AML-193 (cell line): ENCODE results near the gene IGFBP1.

Experiments used
- DNase-seq, 2 experiments: peaks; one replicate each; lab custom pipeline; 2025; lab: John Stamatoyannopoulos, UW

IGFBP1 gene

GRCh38 chr7:45881280-45881758, 7.0 kb upstream of the IGFBP1 start:
- DNase-seq: no peak

GRCh38 chr7:45881759-45882464, 6.4 kb upstream of the IGFBP1 start:
- no peak for DNase-seq

GRCh38 chr7:45882465-45882810, 5.8 kb upstream of the IGFBP1 start:
- no peak for DNase-seq

GRCh38 chr7:45884136-45884535, 4.2 kb upstream of the IGFBP1 start:
- DNase-seq: no peak

- no peak for DNase-seq
These were observed 2.9 kb upstream of the IGFBP1 start for GRCh38 chr7:45885264-45885882.

- DNase-seq: no peak
These were observed 1.2 kb upstream of the IGFBP1 start for GRCh38 chr7:45886931-45887667.

- DNase-seq: no peak
These were observed 692 bp downstream of the IGFBP1 start for GRCh38 chr7:45888993-45889366.

GRCh38 chr7:45889367-45890067, 1.2 kb downstream of the IGFBP1 start:
- no peak for DNase-seq

- DNase-seq: no peak
These were observed 2.0 kb downstream of the IGFBP1 start for GRCh38 chr7:45890125-45890901.

GRCh38 chr7:45890902-45891461, 2.7 kb downstream of the IGFBP1 start:
- DNase-seq: peak; percentile 2 to 9

GRCh38 chr7:45891462-45892402, 3.4 kb downstream of the IGFBP1 start:
- no peak for DNase-seq

- DNase-seq: no peak
These were observed 4.2 kb downstream of the IGFBP1 start for GRCh38 chr7:45892407-45893035.

GRCh38 chr7:45893374-45893995, 5.2 kb downstream of the IGFBP1 start:
- no peak for DNase-seq

GRCh38 chr7:45893996-45894664, 5.8 kb downstream of the IGFBP1 start:
- DNase-seq: no peak

- DNase-seq: no peak
These were observed 6.4 kb downstream of the IGFBP1 start for GRCh38 chr7:45894665-45895062.

- DNase-seq: no peak
These were observed 8.9 kb downstream of the IGFBP1 start for GRCh38 chr7:45897042-45897690.

GRCh38 chr7:45898222-45898621, 9.9 kb downstream of the IGFBP1 start:
- no peak for DNase-seq

- DNase-seq: no peak
These were observed 13.3 kb downstream of the IGFBP1 start for GRCh38 chr7:45901566-45901965.
